HFF-Myc (cell line): ENCODE measurements around the gene GPR37.

Experiments used
- DNase-seq: peaks from one replicate; pipeline ENCODE4 v3.0.0-alpha.2; 2011; ENCODE audit warnings: low read depth; ENCODE audit errors: extremely low read depth
- H3K4me3 ChIP-seq: replicated peaks from 2 replicates; pipeline ENCODE4 v1.5.1; 2011; ENCODE audit warnings: low read depth, mild to moderate bottlenecking, control low read depth, low read length
- TF ChIP-seq, protein P1 (sequence below): IDR thresholded peaks from 2 replicates; pipeline ENCODE4 v1.5.1; 2012; ENCODE audit warnings: mild to moderate bottlenecking, low read depth, low read length, control low read depth; ENCODE audit errors: missing control alignments

The GPR37 gene

DNA sequence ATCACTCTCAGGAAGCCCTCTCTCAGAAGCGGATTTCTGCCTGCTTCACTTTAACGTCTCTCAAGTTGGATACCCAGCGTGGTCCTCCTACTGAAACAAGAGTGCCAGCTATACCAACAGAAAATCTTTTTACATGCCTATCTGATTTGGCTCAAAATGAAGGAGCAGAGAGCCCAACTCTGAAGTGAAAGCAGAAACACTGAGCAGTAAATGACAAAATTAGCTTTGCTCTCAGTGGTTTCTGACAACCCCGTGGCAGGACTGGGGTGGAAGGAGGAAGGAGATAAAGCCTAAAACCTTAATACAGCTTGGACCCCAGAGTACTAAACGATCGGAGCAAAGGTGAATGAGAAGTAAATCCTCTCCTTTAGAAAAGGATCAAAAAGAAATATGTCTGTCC is 25.1 kb upstream of the GPR37 start:
- no peak overlapping the region for H3K4me3 ChIP-seq
- DNase-seq = no peak
- TF ChIP-seq, protein P1, sequence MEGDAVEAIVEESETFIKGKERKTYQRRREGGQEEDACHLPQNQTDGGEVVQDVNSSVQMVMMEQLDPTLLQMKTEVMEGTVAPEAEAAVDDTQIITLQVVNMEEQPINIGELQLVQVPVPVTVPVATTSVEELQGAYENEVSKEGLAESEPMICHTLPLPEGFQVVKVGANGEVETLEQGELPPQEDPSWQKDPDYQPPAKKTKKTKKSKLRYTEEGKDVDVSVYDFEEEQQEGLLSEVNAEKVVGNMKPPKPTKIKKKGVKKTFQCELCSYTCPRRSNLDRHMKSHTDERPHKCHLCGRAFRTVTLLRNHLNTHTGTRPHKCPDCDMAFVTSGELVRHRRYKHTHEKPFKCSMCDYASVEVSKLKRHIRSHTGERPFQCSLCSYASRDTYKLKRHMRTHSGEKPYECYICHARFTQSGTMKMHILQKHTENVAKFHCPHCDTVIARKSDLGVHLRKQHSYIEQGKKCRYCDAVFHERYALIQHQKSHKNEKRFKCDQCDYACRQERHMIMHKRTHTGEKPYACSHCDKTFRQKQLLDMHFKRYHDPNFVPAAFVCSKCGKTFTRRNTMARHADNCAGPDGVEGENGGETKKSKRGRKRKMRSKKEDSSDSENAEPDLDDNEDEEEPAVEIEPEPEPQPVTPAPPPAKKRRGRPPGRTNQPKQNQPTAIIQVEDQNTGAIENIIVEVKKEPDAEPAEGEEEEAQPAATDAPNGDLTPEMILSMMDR = no peak

DNA sequence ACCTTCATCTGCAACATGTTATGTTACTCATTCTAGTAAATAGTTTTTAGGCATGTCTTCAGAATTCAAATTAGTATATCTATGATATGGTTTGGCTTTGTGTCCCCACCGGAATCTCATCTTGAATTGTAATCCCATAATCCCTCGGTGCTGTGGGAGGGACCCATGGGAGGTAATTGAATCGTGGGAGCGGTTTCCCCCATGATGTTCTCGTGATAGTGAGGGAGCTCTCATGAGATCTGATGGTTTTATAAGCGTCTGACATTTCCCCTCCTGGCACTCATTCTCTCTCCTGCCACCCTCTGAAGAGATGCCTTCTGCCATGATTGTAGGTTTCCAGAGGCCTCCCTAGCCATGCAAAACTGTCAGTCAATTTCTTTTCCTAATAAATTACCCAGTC is 20.4 kb upstream of the GPR37 start:
- DNase-seq = no peak
- TF ChIP-seq, protein P1 = no peak

DNA sequence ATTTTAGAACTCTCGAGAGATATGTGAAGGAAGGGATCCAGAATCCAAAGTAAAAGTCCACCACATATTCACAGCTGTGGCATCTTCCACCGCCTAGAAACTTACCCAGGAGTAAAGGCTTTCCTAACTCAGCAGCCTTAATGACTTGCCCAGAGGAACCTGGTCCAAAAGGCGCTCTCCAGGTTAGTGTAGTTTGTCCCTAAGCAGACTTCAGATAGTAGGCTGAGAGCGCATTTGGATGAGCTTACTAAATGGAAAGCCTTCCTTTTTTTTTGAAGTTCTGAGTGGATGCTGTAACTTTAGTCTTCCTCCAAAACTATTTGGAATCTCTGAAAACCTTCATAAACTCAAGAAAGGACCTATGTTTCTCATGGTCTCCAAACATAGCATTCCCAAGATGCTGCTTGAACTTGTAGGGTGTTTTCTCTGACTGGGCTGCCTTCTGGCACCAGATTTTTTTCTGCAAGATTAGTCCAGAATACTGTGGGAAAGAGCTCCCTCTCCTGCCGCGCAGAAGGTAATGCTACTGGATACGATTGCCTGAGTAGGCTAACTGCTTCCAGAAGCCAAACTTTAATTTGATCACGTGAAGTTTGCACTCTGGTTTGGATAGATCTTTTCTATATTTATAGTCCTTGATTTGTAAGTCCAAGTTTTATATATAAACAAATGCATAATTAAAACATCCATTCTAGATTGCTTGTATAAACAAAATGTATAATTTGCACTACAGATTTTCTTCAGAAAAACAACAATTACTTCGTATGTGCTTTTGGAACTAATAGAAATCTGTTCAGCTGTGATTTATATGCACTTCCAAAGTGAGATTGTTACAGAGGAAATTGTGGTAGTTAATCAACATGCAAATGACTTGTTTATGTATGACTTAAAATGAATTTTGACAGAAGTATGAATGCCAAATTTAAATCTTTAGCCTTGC is 19.6 kb upstream of the GPR37 start:
- DNase-seq = peak; percentile 32
- TF ChIP-seq, protein P1 = peak; percentile 79
- no peak overlapping the region for H3K4me3 ChIP-seq

More for the DNA sequence above, 20.4 kb upstream of the GPR37 start:
- H3K4me3 ChIP-seq = no peak overlapping the region

DNA sequence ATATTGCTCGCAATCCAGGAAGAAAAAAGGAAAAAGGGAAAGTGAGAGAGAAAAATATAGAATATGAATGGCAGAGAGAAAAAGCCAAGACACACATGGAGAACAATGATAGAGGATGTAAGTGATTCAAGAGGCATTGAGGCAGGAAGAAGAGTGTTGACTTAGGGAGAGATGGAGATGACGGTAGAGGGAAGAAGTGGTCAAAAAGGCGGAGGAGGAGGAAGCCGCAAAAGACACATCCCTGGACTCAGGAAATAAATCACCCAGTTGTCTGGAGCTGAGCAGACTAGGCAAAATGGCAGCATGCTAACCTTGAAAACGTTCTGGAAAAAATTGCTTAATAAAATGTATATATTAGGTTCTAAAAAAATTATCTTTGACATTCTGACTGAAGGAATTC is 17.7 kb upstream of the GPR37 start:
- H3K4me3 ChIP-seq = no peak overlapping the region
- no peak for DNase-seq
- TF ChIP-seq, protein P1 = no peak

DNA sequence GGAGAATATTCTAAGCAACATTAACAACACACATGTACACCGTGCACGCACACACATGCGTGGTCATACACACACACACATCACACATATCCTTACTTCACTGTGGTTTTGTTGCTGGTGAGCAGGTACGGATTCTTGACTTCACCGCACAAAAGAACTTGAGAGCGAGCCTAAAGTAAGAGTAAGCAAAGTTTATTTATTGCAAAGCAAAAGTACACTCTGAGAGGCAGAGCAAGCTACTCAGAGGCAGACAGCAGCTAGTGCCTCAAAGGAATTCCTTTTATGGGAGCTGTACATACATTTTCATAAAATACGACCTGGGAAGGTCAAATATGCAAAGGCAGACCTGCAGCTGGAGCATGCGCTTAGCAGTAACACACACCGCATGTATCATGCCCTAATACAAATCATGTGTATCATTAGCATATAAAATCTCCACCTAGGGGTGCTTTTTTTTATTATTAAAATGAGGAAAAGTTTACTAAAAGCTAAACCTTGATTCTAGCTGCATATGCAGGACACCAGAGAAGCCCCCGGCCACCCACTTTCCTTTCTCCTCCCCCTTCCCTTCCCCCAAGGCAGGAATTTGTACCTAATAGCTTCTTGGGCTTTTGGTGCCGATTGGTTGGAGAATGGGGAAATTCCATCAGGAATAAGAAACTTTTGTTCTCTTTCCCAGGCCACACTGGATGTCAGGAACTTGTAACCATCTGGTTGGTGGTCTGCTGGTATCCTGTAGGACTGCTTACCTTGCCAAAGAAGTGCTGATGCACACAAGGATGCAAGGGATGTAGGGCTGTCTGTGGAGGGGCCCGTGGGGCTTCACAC is 16.5 kb upstream of the GPR37 start:
- DNase-seq = no peak
- TF ChIP-seq, protein P1 = no peak
- H3K4me3 ChIP-seq = no peak overlapping the region

DNA sequence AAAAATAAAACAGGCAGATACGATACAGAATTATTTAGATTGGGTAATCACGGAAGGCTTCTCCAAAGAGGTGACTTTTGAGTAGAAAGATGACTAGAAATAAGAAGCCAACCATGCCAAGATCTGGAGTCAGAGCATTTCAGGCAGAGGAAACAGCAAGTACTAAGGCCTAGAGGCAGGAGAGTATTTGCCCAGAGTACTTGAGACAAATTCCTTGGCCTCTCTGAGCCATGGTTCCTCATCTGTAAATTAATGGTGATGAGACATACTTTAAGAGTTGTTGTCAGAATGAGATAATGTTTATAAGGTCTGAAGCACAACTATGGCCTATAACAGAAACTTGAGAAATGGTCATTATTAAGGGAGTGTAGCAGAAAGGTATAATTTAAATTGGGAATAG is 15.8 kb upstream of the GPR37 start:
- no peak overlapping the region for H3K4me3 ChIP-seq
- DNase-seq = no peak
- TF ChIP-seq, protein P1 = no peak
